Measurements from ENCODE around the gene CEND1. TPM values are rescaled to one million over a fixed set of nuclear protein-coding genes. Genes with fewer than 3 reads are reported as not detected.

CEND1 gene
- total and polyA plus RNA-seq, 2 of the 13 experiments (the other 11 are each of a cell fraction or from before 2014, with no cell fraction given), result not detected

- TF ChIP-seq ZNF639 (CRISPR knock-in tag; conservative IDR thresholded peaks at IDR 0.05) (no peak), ZNF713 (CRISPR knock-in tag; IDR thresholded peaks at IDR 0.05) (0 out of 2 replicates have a peak, but pooled peaks have one; percentile 59), FOXK1 (CRISPR knock-in tag; IDR thresholded peaks at IDR 0.05; ENCODE audit: borderline replicate concordance, low read depth) (no peak), ZNF605 (CRISPR knock-in tag; IDR thresholded peaks at IDR 0.05) (no peak; the same call in none of the 2 replicates), ZMAT3 (CRISPR knock-in tag; conservative IDR thresholded peaks at IDR 0.05) (no peak), TBP (CRISPR knock-in tag; IDR thresholded peaks at IDR 0.05) (no peak), SNAPC2 (CRISPR knock-in tag; IDR thresholded peaks at IDR 0.05) (no peak), SYNCRIP (IDR thresholded peaks at IDR 0.05; ENCODE audit: insufficient read depth, low read depth, low read length) (no peak), ZNF317 (CRISPR knock-in tag; IDR thresholded peaks at IDR 0.05) (no peak), ZNF253 (CRISPR knock-in tag; IDR thresholded peaks at IDR 0.05; ENCODE audit: borderline replicate concordance) (no peak), ARHGAP35 (CRISPR knock-in tag; IDR thresholded peaks at IDR 0.05; ENCODE audit: borderline replicate concordance) (no peak; the same call in 1 of the 2 replicates), ZBTB2 (CRISPR knock-in tag; IDR thresholded peaks at IDR 0.05; ENCODE audit: low read depth) (no peak), SP5 (CRISPR knock-in tag; IDR thresholded peaks at IDR 0.05; ENCODE audit: borderline replicate concordance, low read depth) (no peak), KLF12 (CRISPR knock-in tag; IDR thresholded peaks at IDR 0.05; ENCODE audit: borderline replicate concordance) (no peak), ZIK1 (CRISPR knock-in tag; IDR thresholded peaks at IDR 0.05; ENCODE audit: borderline replicate concordance, low read depth) (no peak), NRL (CRISPR knock-in tag; IDR thresholded peaks at IDR 0.05; ENCODE audit: borderline replicate concordance) (no peak), SP1 (IDR thresholded peaks at IDR 0.05) (no peak), SP1 (CRISPR knock-in tag; IDR thresholded peaks at IDR 0.05) (peak; percentile 44), ZNF430 (CRISPR knock-in tag; IDR thresholded peaks at IDR 0.05) (0 out of 2 replicates have a peak, but pooled peaks have one; percentile 51), SIX4 (CRISPR knock-in tag; IDR thresholded peaks at IDR 0.05) (no peak), ZNF17 (CRISPR knock-in tag; IDR thresholded peaks at IDR 0.05) (no peak), REL (CRISPR knock-in tag; conservative IDR thresholded peaks at IDR 0.05) (no peak), FOXC1 (CRISPR knock-in tag; IDR thresholded peaks at IDR 0.05; ENCODE audit: borderline replicate concordance) (0 out of 2 replicates have a peak, but pooled peaks have one; percentile 22), ZNF709 (CRISPR knock-in tag; IDR thresholded peaks at IDR 0.05) (no peak), ZBTB46 (CRISPR knock-in tag; IDR thresholded peaks at IDR 0.05; ENCODE audit: borderline replicate concordance) (no peak), TCF7L2 (IDR thresholded peaks at IDR 0.05; ENCODE audit: low read depth, low read length) (no peak)
These were observed 40.6 kb upstream of the CEND1 start (continued) for GRCh38 chr11:830295-831117.

Measured in HepG2 (cell line).